Measurements from ENCODE around the gene SMARCD2. TPM values are rescaled to one million over a fixed set of nuclear protein-coding genes. Genes with fewer than 3 reads are reported as not detected.
"Not testable (repeated sequence)": the region's sequence is repeated elsewhere in the genome, so short reads cannot be mapped to it uniquely, and the experiment has no call there.

Gene SMARCD2
- total RNA-seq, 4 donors from 2014 or later = 111 to 161 (median 133) TPM

GRCh38 chr17:63859257-63859656 is 16.8 kb upstream of the SMARCD2 start:
- no peak overlapping the region for H3K27ac ChIP-seq
- no peaks in the 10 kb centered on the region for H3K4me1 ChIP-seq
- WGBS, 2 donors = 71 to 75% methylated on average over 2 to 3 of the region's 3 CpGs
- DNase-seq = no peak
- no peaks in the 10 kb centered on the region for H3K36me3 ChIP-seq
- H3K4me3 ChIP-seq = no peak overlapping the region
- intact Hi-C loops (cut with DNase I) = no loop called here
- H3K9me3 ChIP-seq = no peaks in the 10 kb centered on the region
- TF ChIP-seq POLR2A (IDR thresholded peaks at IDR 0.05) = no peak
- no peak for TF ChIP-seq CTCF (IDR thresholded peaks at IDR 0.05)
- no peaks in the 10 kb centered on the region for H3K27me3 ChIP-seq

- H3K4me1 ChIP-seq; H3K27me3 ChIP-seq; DNase-seq; H3K27ac ChIP-seq; H3K36me3 ChIP-seq; intact Hi-C loops (cut with DNase I); H3K4me3 ChIP-seq; H3K9me3 ChIP-seq: not testable (repeated sequence)
- WGBS, 2 donors = 75 to 82% methylated on average over 7 to 8 of the region's 8 CpGs
Measured at GRCh38 chr17:63856425-63856824, 13.9 kb upstream of the SMARCD2 start.

- Histone ChIP-seq H3K4me1 (no peaks in the 10 kb centered on the region), H3K9me3 (no peaks in the 10 kb centered on the region), H3K27me3 (no peaks in the 10 kb centered on the region), H3K36me3 (no peaks in the 10 kb centered on the region), H3K27ac (no peak overlapping the region), H3K4me3 (no peak overlapping the region)
- intact Hi-C loops (cut with DNase I) = no loop called here
- WGBS, 2 donors = 92% methylated on average over 6 of the region's 8 CpGs; no CpG with 5 or more reads in 1 of the 2 donors
- DNase-seq = no peak
- no peak for TF ChIP-seq CTCF (IDR thresholded peaks at IDR 0.05)
- TF ChIP-seq POLR2A (IDR thresholded peaks at IDR 0.05) = no peak
Measured at GRCh38 chr17:63855185-63855584, 12.7 kb upstream of the SMARCD2 start.

GRCh38 chr17:63854709-63855108 is 12.2 kb upstream of the SMARCD2 start:
- intact Hi-C loops (cut with DNase I) = no loop called here
- Histone ChIP-seq H3K27ac (no peak overlapping the region), H3K27me3 (no peaks in the 10 kb centered on the region), H3K36me3 (no peaks in the 10 kb centered on the region), H3K9me3 (no peaks in the 10 kb centered on the region), H3K4me1 (no peaks in the 10 kb centered on the region), H3K4me3 (no peak overlapping the region)
- WGBS, 2 donors = 70 to 80% methylated on average over 3 to 5 of the region's 5 CpGs
- DNase-seq = no peak
- no peak for TF ChIP-seq CTCF (IDR thresholded peaks at IDR 0.05)
- TF ChIP-seq POLR2A (IDR thresholded peaks at IDR 0.05) = no peak

GRCh38 chr17:63853260-63853659 is 10.8 kb upstream of the SMARCD2 start:
- WGBS, 2 donors = 89 to 94% methylated on average over 2 of the region's 2 CpGs
- Histone ChIP-seq H3K27ac (no peak overlapping the region), H3K9me3 (peaks cover 0 to 5% (median 0%) of the 10 kb centered on the region in 3 donors), H3K36me3 (no peaks in the 10 kb centered on the region), H3K4me1 (peaks cover 4 to 13% (median 5%) of the 10 kb centered on the region in 3 donors), H3K4me3 (no peak overlapping the region), H3K27me3 (no peaks in the 10 kb centered on the region)
- intact Hi-C loops (cut with DNase I) = no loop called here
- no peak for TF ChIP-seq POLR2A (IDR thresholded peaks at IDR 0.05)
- no peak for TF ChIP-seq CTCF (IDR thresholded peaks at IDR 0.05)
- DNase-seq = no peak

GRCh38 chr17:63850401-63850800 is 7.9 kb upstream of the SMARCD2 start:
- no peak for TF ChIP-seq CTCF (IDR thresholded peaks at IDR 0.05)
- TF ChIP-seq POLR2A (IDR thresholded peaks at IDR 0.05) = no peak
- intact Hi-C loops (cut with DNase I) = no loop called here

More at GRCh38 chr17:63850401-63850800, 7.9 kb upstream of the SMARCD2 start:
- Histone ChIP-seq H3K4me3 (no peak overlapping the region), H3K36me3 (no peaks in the 10 kb centered on the region), H3K9me3 (peaks cover 0 to 6% (median 0%) of the 10 kb centered on the region in 3 donors), H3K27me3 (no peaks in the 10 kb centered on the region), H3K27ac (no peak overlapping the region), H3K4me1 (peaks cover 4 to 14% (median 5%) of the 10 kb centered on the region in 3 donors)
- 84 to 92% methylated on average over 9 of the region's 9 CpGs for WGBS, 2 donors
- DNase-seq = no peak
